GM18526 (cell line): ENCODE results near the gene VRK1.

Experiments
- POLR2A ChIP-seq: IDR thresholded peaks from 3 replicates; pipeline ENCODE4 v1.6.1; 2011; ENCODE audit not compliant: insufficient read length; ENCODE audit errors: extremely low read depth

The VRK1 gene

DNA sequence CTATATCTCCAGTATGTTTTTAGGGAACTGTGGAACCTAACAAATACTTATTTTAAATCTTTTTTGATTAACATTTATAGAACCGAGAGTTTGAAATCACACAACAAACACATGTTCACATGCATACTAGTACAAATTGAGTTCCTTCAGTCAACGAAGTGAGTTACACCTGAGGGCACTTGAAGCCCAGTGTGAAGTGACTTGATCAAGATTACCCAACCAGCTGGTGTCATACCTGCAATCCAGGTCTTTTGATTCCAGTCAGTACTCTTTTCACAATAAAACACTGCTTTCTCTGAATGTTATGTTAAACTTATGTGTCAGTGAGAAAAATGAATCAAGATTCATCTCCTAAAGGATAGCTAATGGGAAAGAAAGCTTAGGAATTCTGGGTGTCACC is 35.2 kb downstream of the VRK1 start:
- TF ChIP-seq POLR2A, result no peak

DNA sequence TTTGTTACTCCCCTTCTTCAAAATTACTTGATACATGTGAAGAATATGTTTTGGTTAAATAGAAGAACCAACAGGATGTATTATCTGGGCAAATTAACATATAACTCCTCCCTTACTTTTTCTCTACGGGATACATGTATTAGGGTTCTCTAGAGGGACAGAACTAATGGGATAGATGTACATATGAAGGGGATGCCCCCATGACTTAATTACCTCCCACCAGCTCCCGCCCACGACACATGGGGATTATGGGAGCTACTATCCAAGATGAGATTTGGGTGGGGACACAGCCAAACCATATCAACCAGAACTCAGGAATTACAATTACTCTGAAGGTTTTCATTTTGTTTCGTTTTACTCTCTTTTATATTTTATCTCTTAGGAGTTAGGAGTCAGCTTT is 41.3 kb downstream of the VRK1 start:
- no peak for TF ChIP-seq POLR2A

DNA sequence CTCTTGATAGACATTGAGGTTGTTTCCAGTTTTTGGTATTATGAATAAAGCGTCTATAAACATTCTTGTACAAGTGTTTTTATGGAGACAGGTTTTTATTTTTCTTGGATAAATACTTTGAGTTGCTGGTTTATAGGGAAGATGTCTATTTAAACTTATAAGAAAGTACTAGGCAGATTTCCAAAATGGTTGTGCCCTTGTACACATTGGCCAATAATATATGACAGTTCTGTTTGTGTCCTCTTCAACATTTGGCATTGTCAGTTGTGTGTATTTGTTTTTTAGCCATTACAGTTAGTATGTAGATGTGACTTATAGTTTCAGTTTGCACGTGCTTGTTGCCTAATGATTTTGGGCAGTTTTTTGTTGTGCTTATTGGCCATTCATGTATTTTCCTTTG is 42.1 kb downstream of the VRK1 start:
- no peak for TF ChIP-seq POLR2A

DNA sequence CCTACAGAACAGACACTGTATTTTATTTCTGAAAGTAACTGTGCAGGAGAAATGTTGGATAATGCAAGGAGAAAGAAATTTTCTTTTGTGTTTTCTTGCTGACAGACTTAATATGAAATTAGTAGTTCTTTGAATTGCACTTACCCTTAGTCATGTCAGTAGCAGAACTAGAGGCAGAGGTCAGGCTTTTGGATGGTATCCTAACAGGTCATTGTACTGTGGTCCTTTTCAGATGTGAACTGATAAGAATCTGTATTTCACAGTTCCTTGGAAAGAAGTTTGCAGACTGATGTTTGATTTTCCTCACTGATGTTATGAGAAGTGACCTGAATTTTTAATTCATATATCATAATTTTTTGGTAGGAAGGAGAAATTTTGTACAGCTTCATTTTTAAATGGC is 46.0 kb downstream of the VRK1 start:
- TF ChIP-seq POLR2A, result no peak

DNA sequence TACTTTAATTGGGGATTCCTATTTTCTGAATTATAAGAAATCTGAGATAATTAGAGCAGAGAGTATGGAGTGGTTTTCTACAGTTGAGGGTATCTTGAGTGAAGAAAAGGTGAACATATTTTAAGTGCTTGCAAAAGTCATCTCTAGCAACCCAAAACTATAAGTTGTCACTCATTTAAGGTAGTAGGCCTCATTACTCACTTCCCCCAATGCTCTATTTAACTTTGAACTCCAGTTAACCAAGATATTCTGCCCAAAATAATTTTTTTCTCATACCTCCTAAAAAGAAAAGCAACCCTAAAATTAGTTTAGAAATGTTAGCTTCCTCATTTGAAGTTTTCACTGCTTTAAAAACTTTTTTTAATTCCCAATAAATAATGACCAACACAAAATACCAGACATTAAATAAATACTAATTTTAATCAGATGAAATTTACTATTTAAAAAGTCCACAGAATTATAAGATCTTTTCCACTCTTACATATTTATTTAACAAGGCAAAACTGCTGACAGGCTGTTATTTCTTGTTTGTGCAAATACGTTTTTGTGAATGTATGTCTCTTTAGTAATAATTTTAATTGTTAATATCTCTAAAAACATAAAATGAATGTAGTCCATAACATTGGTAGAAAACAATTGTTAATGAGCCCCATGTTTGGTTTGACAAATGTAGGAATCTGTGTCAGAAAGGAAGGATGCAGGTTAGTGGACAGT is 47.8 kb downstream of the VRK1 start:
- no peak for TF ChIP-seq POLR2A

DNA sequence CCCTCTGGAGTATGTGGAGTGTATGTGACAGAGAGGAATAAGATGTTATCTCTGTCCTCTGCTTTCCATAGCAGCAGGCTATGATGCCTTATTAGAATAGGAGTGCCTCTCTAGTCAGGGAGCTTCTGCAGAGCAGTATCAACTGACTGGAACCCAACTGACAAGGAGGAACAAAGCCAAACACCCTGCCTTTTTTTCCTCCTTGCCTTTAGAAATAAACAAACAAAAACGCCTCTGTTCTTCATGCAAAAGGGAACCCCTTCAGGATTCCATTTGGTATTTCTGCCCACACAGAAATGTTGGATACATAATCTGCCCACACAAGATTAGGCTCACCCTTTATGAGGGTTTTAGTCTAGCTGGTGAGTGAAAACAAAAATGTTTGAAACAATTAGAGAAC is 50.3 kb downstream of the VRK1 start:
- TF ChIP-seq POLR2A, result no peak

DNA sequence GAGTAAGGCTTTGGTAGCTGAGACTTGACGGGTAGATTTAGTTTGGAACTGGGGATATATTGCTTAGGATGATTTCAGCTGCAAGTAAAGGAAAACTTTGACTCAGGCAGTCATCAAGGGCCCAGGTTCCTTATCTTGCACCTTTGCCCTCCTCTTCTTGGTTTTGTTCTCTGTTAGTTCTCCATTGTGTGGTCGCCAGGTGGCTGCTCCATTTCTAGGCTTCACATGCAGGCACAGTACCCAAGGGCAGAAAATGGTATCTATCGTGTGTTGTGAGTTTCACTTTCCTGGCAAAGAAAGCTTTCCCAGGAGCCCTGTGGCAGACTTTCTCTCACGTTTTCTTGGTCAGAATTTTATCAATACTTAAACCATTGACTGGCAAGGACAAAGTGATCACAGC is 50.8 kb downstream of the VRK1 start:
- no peak for TF ChIP-seq POLR2A

DNA sequence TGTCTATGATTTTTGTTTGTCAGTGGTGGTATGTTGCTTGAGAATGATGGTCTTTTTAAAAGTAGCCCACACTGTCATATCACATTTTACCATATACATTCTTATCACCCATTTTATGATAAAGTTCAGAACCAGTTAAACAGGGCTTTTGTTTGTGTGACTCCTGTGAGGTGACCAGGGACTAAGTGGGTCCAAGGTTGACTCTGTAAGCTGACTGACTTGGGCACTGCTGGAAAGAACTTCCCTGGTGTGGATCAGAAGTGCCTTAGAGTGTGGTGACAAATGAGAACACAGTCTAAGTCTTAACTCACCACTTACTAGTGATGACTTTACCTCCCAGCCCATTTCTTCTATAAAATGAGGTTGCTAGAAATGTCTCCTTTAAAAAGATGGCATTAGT is 52.6 kb downstream of the VRK1 start:
- no peak for TF ChIP-seq POLR2A

DNA sequence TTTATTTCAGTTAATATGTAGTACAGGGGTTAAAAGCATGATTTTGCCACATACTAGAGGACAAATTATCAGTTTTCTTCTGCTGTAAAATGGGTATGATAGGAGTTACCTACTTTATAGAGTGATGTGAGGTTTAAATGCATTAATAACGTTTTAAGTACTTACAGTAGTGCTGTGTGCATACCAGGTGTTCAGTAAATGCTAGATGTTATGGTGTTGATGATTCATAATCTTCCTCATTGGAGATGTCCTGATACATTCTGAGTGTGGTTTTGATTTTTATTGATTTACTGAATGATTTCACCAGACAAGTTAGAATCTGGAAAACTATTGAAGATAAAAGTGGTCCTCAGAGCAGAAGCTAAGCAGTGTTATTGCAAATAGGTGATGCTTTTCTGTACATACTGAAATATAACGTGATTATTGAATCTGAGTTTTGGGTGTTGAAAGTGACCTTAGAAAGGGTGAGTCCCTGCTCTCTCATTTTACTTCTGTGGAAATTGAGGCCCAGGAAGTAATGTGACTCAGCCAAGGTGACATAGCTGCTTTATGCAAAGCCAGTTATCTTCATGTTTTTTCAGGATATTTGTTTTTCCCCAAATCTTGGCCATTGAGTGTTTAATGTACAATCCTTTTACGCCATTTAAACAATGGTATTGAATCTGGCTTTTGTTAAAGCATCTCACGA is 54.7 kb downstream of the VRK1 start:
- no peak for TF ChIP-seq POLR2A

DNA sequence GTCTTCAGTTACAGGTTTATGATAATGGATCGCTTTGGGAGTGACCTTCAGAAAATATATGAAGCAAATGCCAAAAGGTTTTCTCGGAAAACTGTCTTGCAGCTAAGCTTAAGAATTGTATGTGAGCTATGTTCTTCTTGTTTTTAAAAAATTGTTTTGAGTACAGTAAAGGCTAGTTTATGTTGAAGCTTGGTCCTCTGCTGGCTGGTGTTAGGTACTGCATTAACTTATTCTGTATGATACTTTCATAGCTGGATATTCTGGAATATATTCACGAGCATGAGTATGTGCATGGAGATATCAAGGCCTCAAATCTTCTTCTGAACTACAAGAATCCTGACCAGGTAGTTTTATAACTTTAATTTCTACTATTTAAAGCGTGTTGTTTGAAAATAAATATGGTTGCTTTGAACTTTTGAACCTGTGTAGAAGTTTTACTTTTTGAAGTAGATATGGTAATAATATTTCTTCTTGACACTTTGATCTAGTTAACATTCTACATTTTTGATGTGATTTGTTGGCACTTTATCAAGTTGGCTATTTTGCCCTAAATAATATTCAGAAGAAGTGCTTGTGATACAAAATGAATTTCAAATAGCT is 55.7 kb downstream of the VRK1 start:
- no peak for TF ChIP-seq POLR2A

DNA sequence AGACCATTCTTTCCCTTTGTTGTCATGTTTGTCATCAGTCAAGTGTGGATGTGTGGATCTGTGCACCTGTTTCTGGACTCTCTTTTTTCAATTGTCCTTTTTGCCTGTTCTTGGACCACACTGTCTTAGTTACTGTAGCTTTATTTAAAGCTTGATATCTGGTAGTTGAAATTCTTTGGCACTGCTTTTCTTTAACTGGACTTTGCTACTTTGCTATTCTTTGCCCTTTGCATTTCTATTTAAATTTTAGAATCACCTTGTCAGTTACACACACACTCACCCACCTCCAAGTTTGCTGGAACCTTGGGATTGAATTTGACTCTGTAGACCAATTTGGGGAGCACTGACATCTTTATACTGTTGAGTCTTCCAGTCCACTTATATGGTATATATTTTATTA is 61.5 kb downstream of the VRK1 start:
- TF ChIP-seq POLR2A, result no peak

DNA sequence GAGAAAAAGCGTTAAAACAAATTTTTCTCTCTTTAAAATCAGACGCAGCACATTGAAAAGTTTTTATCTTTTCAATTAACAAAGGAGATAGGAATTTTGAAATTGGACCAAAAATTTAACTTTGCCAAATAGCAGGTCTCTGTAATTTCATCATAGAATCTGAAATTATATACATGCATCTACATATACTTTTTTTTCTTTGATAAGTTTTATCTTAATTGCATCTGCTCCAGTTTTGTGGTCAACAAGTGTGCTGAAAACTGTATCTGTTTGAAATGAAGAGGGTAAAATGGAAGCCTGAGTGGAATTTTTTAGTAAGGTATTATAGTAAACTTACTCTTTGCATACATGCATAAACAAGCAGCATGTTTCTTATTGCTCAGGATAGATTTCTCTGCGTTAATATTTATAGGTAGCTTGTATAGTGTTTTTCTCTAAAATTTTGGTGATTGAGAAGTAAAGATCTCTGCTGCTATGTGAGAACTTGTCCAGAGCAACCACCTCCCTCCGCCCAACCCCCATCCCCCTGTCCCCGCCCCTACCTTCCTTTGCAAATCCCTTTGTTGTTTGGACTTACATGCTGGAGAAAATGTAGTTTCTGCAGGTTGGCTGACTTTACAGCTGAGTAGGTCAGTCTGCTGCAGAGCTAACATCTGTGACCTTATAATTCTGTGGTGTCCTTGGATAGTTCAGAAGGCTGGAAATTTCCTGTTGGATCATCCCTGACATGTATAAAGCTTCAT is 64.6 kb downstream of the VRK1 start:
- TF ChIP-seq POLR2A, result no peak

DNA sequence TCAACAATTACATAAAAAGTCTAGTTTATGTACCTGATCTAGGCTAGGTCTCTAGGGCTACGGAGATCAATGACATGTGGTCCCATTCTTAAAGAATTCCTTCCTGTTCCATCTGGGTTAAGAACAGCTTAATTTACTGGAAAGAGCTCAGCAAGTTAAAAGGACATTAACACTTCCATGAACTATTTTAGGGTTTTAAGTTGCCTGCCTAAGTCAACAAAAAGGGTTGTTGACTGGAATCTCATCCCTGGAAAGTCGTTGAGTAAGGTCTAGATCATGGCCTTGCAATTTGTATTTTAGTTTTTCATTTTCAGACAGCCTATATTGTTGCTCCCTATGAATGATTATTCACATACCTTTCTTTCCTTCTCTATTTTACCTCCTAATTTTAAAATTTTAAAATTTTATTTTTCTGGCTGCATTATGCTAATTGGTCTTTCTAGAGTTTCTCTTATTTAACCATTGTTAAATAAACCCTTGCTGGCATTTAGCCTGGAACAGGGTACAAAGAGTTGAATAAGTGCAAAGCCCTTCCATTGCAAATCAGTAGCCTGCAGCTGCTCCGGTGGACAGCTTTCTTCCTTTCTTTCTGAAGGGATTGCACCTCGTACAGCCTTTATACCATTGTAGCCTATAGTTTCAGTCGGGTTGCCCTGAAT is 66.3 kb downstream of the VRK1 start:
- TF ChIP-seq POLR2A, result no peak

DNA sequence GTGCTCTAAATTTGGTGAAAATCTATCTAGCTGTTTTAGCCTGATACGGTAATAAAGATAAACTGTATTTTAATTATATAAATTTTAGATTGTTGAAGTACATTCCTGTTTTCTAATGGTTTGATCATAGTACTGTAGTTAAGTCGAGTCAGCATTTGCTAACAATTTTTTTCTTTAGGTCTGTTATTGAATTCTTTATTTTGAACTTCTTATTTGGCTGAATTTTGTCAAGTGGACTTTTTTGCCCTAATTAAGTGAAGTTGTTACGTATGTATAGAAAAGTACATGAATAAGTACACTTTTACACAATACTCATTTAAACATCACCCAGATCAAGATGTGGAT is 66.8 kb downstream of the VRK1 start:
- no peak for TF ChIP-seq POLR2A

DNA sequence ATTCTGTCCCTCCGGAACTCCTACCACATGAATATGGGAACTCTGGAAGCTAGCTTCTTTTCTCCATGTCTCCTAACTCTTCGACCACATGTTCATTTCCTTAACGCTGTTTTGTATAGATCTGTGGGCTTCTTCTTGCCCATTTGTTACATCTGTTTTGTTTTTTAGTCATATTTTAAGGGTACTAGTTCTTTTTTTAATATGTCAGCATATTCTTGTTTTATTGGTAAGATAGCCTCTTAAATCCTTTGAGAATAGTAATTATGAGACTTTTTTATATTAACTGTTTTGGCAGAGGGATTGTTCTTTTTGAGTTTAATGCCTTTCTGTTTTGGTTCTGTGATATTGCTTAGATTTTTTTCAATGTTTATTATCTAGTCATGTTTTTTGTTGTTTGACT is 70.5 kb downstream of the VRK1 start:
- no peak for TF ChIP-seq POLR2A
